ENCODE results near the gene IFT25. TPM values are rescaled to one million over a fixed set of nuclear protein-coding genes. Genes with fewer than 3 reads are reported as not detected.

Gene IFT25
- total RNA-seq, 1 experiment from 2014 or later = 128 TPM

GRCh38 chr1:53943090-53943489 is 2.4 kb downstream of the IFT25 start:
- no peak for TF ChIP-seq EZH2 (IDR thresholded peaks at IDR 0.05; ENCODE audit: low read depth)
- intact Hi-C loops (cut with micrococcal nuclease; ENCODE audit: unreplicated experiment) = loop anchor here (2.0 to 10.0 kb wide), 2 partner anchors 110 to 942 kb away; partner anchors contain the start of genes DHCR24, TCEANC2 and TMEM59
- ChIA-PET CTCF (no interaction called here), POLR2A (ENCODE audit: unreplicated experiment) (interaction anchor here (0.6 kb wide), 2 partner anchors 46 to 82 kb away, joined by 3 to 4 read pairs; no protein-coding TSS in a partner anchor)
- no peak overlapping the region for H2AFZ ChIP-seq
- H3K4me2 ChIP-seq = peak overlapping the region; percentile 96
- peak overlapping the region; percentile 82 for H3K27ac ChIP-seq
- peaks cover 47% of the 10 kb centered on the region for H3K4me1 ChIP-seq (replicated peaks; ENCODE audit: insufficient read depth)
- no peaks in the 10 kb centered on the region for H4K20me1 ChIP-seq (ENCODE audit: insufficient read depth)
- H3K27me3 ChIP-seq (ENCODE audit: insufficient read depth, low read depth) = no peaks in the 10 kb centered on the region
- H3K79me2 ChIP-seq (ENCODE audit: low read depth) = peaks cover 49% of the 10 kb centered on the region
- H3K9me3 ChIP-seq (ENCODE audit: insufficient read depth, low read depth) = no peaks in the 10 kb centered on the region
- peaks cover 38% of the 10 kb centered on the region for H3F3A ChIP-seq (ENCODE audit: insufficient read depth, low read depth)
- peaks cover 17% of the 10 kb centered on the region for H3K36me3 ChIP-seq (ENCODE audit: low read depth)
- no peak overlapping the region for H3K4me3 ChIP-seq
- BruUV-seq (replicated peaks) = TSS peak; percentile 34
- no peak for DNase-seq
- no peaks in the 10 kb centered on the region for H3K9me2 ChIP-seq (ENCODE audit: insufficient read depth)

GRCh38 chr1:53942127-53942957 is 3.2 kb downstream of the IFT25 start:
- H3K27ac ChIP-seq = peak overlapping the region; percentile 82
- peaks cover 22% of the 10 kb centered on the region for H3K36me3 ChIP-seq (ENCODE audit: low read depth)
- peaks cover 42% of the 10 kb centered on the region for H3K79me2 ChIP-seq (ENCODE audit: low read depth)
- peak overlapping the region; percentile 96 for H3K4me2 ChIP-seq
- no peaks in the 10 kb centered on the region for H3K27me3 ChIP-seq (ENCODE audit: insufficient read depth, low read depth)
- H3K9me2 ChIP-seq (ENCODE audit: insufficient read depth) = no peaks in the 10 kb centered on the region
- no peaks in the 10 kb centered on the region for H4K20me1 ChIP-seq (ENCODE audit: insufficient read depth)
- intact Hi-C loops (cut with micrococcal nuclease; ENCODE audit: unreplicated experiment) = loop anchor here (2.0 to 10.0 kb wide), 2 partner anchors 110 to 942 kb away; partner anchors contain the start of genes DHCR24, TCEANC2 and TMEM59
- TF ChIP-seq EZH2 (IDR thresholded peaks at IDR 0.05; ENCODE audit: low read depth) (no peak), CTCF (conservative IDR thresholded peaks at IDR 0.05) (no peak)
- peaks cover 31% of the 10 kb centered on the region for H3F3A ChIP-seq (ENCODE audit: insufficient read depth, low read depth)
- no peak overlapping the region for H2AFZ ChIP-seq
- no TSS peak for BruUV-seq (replicated peaks)
- ChIA-PET CTCF (interaction anchor here (1.1 kb wide), 1 partner anchor 49 kb away, joined by 3 read pairs; no protein-coding TSS in a partner anchor), POLR2A (ENCODE audit: unreplicated experiment) (interaction anchor here (0.5 to 0.6 kb wide), 6 partner anchors 32 to 477 kb away, joined by 3 to 4 read pairs (median 3); partner anchors contain the start of gene YIPF1)
- DNase-seq = peak in 1 of 2 experiments; percentile 98
- H3K4me3 ChIP-seq = no peak overlapping the region
- H3K9me3 ChIP-seq (ENCODE audit: insufficient read depth, low read depth) = no peaks in the 10 kb centered on the region
- peaks cover 42% of the 10 kb centered on the region for H3K4me1 ChIP-seq (replicated peaks; ENCODE audit: insufficient read depth)

GRCh38 chr1:53938136-53938830 is 7.2 kb downstream of the IFT25 start:
- Histone ChIP-seq H3K9me2 (ENCODE audit: insufficient read depth) (no peaks in the 10 kb centered on the region), H3K4me2 (no peak overlapping the region), H3K4me3 (no peak overlapping the region), H3K4me1 (replicated peaks; ENCODE audit: insufficient read depth) (peaks cover 21% of the 10 kb centered on the region), H3F3A (ENCODE audit: insufficient read depth, low read depth) (peaks cover 17% of the 10 kb centered on the region), H3K27ac (no peak overlapping the region), H3K9me3 (ENCODE audit: insufficient read depth, low read depth) (peaks cover 22% of the 10 kb centered on the region; the same call in 1 of the 2 replicates), H3K79me2 (ENCODE audit: low read depth) (peaks cover 12% of the 10 kb centered on the region), H2AFZ (no peak overlapping the region), H3K36me3 (ENCODE audit: low read depth) (peaks cover 42% of the 10 kb centered on the region), H3K27me3 (ENCODE audit: insufficient read depth, low read depth) (no peaks in the 10 kb centered on the region), H4K20me1 (ENCODE audit: insufficient read depth) (no peaks in the 10 kb centered on the region)
- intact Hi-C loops (cut with micrococcal nuclease; ENCODE audit: unreplicated experiment) = no loop called here
- POLR2A ChIA-PET (ENCODE audit: unreplicated experiment) = interaction anchor here (0.7 kb wide), 1 partner anchor 9 kb away, joined by 18 read pairs; no protein-coding TSS in a partner anchor
- DNase-seq = no peak
- no TSS peak for BruUV-seq (replicated peaks)
- TF ChIP-seq CTCF (conservative IDR thresholded peaks at IDR 0.05) = no peak
- TF ChIP-seq EZH2 (IDR thresholded peaks at IDR 0.05; ENCODE audit: low read depth) = no peak
- CTCF ChIA-PET = no interaction called here
